PC-9 (cell line): Measurements from ENCODE around the gene ACOXL. TPM values are rescaled to one million over a fixed set of nuclear protein-coding genes. Genes with fewer than 3 reads are reported as not detected.

ENCODE experiments used
- BruUV-seq: library from RNA; stranded (reverse); fragments of 400-500 nt; replicated peaks from 2 replicates; lab custom pipeline; 2021; lab: Mats Ljungman, UMichigan
- CTCF ChIA-PET: fragments of 300-600 bp; sonication (Branson Sonifier 250); formaldehyde crosslinking; loops from one replicate; lab custom pipeline; 2022; ENCODE audit warnings: antibody characterized with exemption; lab: Charles Lee
- POLR2A ChIA-PET: fragments of 300-600 bp; sonication (Branson Sonifier 250); formaldehyde crosslinking; loops from one replicate; lab custom pipeline; 2022; ENCODE audit warnings: antibody characterized with exemption; ENCODE audit not compliant: unreplicated experiment; lab: Charles Lee
- DNase-seq, 2 experiments: peaks; one replicate each; pipeline versions ENCODE4 v3.0.0 to v3.0.0-alpha.2; 2015 to 2022; ENCODE audit warnings: mixed read lengths in 1 of 2
- H2AFZ ChIP-seq: fragments of 200-600 bp; sonication (generic); 2 replicates; pipeline ENCODE4 v1.8.1; 2017; ENCODE audit warnings: antibody characterized with exemption
- H3F3A ChIP-seq: fragments of 200-600 bp; sonication (generic); 2 replicates; pipeline ENCODE4 v1.8.1; 2017; ENCODE audit warnings: antibody characterized with exemption, mild to moderate bottlenecking, low read depth; ENCODE audit not compliant: insufficient read depth
- H3K27ac ChIP-seq: fragments of 200-600 bp; sonication (generic); 2 replicates; pipeline ENCODE4 v1.6.1; 2016; ENCODE audit warnings: mixed run types
- H3K27me3 ChIP-seq: fragments of 200-600 bp; sonication (generic); 2 replicates; pipeline ENCODE4 v1.6.1; 2016; ENCODE audit warnings: low read depth, mixed run types; ENCODE audit not compliant: insufficient read depth
- H3K36me3 ChIP-seq: fragments of 200-600 bp; sonication (generic); 2 replicates; pipeline ENCODE4 v1.6.1; 2016; ENCODE audit warnings: low read depth, mixed run types
- H3K4me1 ChIP-seq: fragments of 200-600 bp; sonication (generic); replicated peaks from 2 replicates; pipeline ENCODE4 v1.6.1; 2016; ENCODE audit warnings: mixed run types; ENCODE audit not compliant: insufficient read depth
- H3K4me2 ChIP-seq: fragments of 200-600 bp; sonication (generic); 2 replicates; pipeline ENCODE4 v1.6.1; 2017; ENCODE audit warnings: mixed run types
- H3K4me3 ChIP-seq: fragments of 200-600 bp; sonication (generic); 2 replicates; pipeline ENCODE4 v1.6.1; 2016; ENCODE audit warnings: mixed run types
- H3K79me2 ChIP-seq: fragments of 200-600 bp; sonication (generic); 2 replicates; pipeline ENCODE4 v1.6.1; 2017; ENCODE audit warnings: low read depth, mixed run types
- H3K9me2 ChIP-seq: fragments of 200-600 bp; sonication (generic); 2 replicates; pipeline ENCODE4 v1.8.1; 2017; ENCODE audit warnings: mild to moderate bottlenecking; ENCODE audit not compliant: insufficient read depth
- H3K9me3 ChIP-seq: fragments of 200-600 bp; sonication (generic); 2 replicates; pipeline ENCODE4 v1.8.1; 2016; ENCODE audit warnings: low read depth; ENCODE audit not compliant: insufficient read depth
- H4K20me1 ChIP-seq: fragments of 200-600 bp; sonication (generic); 2 replicates; pipeline ENCODE4 v1.8.1; 2017; ENCODE audit not compliant: insufficient read depth
- CTCF ChIP-seq: fragments of 200-600 bp; sonication (generic); conservative IDR thresholded peaks from 2 replicates; pipeline ENCODE4 v1.6.1; 2017; ENCODE audit warnings: mixed run types, antibody characterized with exemption, mild to moderate bottlenecking, moderate library complexity
- EZH2 ChIP-seq: fragments of 200-600 bp; sonication (generic); IDR thresholded peaks from 2 replicates; pipeline ENCODE4 v1.8.0; 2017; ENCODE audit warnings: antibody characterized with exemption, low read depth
- intact Hi-C: fragments of 100-400 bp; cut with micrococcal nuclease; formaldehyde crosslinking; loops from one replicate; pipeline ENCODE4 v1.10.0; 2022; ENCODE audit not compliant: unreplicated experiment
- total RNA-seq: library from RNA; stranded (reverse); gene quantifications from 2 replicates; pipeline ENCODE4 v1.2.3, GENCODE V29; 2021

ACOXL gene
- total RNA-seq, 1 experiment from 2014 or later: 10.7 TPM

- no peak overlapping the region for H3K4me3 ChIP-seq
- no peak overlapping the region for H2AFZ ChIP-seq
- H3K27ac ChIP-seq: no peak overlapping the region
- BruUV-seq: no TSS peak
- CTCF ChIA-PET: interaction anchor here (0.6 kb wide), 1 partner anchor 93 kb away, joined by 12 read pairs; no protein-coding TSS in a partner anchor
- DNase-seq: no peak
- H3K9me2 ChIP-seq: no peaks in the 10 kb centered on the region
- H3K4me1 ChIP-seq: no peaks in the 10 kb centered on the region
- H4K20me1 ChIP-seq: no peaks in the 10 kb centered on the region
- POLR2A ChIA-PET: no interaction called here
- H3K9me3 ChIP-seq: no peaks in the 10 kb centered on the region
- no peaks in the 10 kb centered on the region for H3K36me3 ChIP-seq
- TF ChIP-seq CTCF: no peak
- TF ChIP-seq EZH2: no peak
- no peaks in the 10 kb centered on the region for H3K27me3 ChIP-seq
- intact Hi-C loops: no loop called here
- H3K4me2 ChIP-seq: no peak overlapping the region
- no peaks in the 10 kb centered on the region for H3F3A ChIP-seq
- no peaks in the 10 kb centered on the region for H3K79me2 ChIP-seq
Observed at GRCh38 chr2:110886826-110887573, 154.6 kb downstream of the ACOXL start.

- intact Hi-C loops: no loop called here
- H3K36me3 ChIP-seq: no peaks in the 10 kb centered on the region
- BruUV-seq: no TSS peak
- H3F3A ChIP-seq: no peaks in the 10 kb centered on the region
- no peaks in the 10 kb centered on the region for H3K79me2 ChIP-seq
- no peaks in the 10 kb centered on the region for H3K27me3 ChIP-seq
- H3K4me2 ChIP-seq: no peak overlapping the region
- H2AFZ ChIP-seq: no peak overlapping the region
- no peaks in the 10 kb centered on the region for H3K9me3 ChIP-seq
- H3K4me1 ChIP-seq: no peaks in the 10 kb centered on the region
- no peak overlapping the region for H3K4me3 ChIP-seq
- no peaks in the 10 kb centered on the region for H3K9me2 ChIP-seq
- no peaks in the 10 kb centered on the region for H4K20me1 ChIP-seq
- ChIA-PET POLR2A (no interaction called here), CTCF (no interaction called here)
- no peak overlapping the region for H3K27ac ChIP-seq
- no peak for TF ChIP-seq CTCF
- no peak for TF ChIP-seq EZH2
- DNase-seq: no peak
Observed at GRCh38 chr2:110888411-110888810, 156.0 kb downstream of the ACOXL start.

- Histone ChIP-seq H3K4me3 (no peak overlapping the region), H3K9me2 (no peaks in the 10 kb centered on the region), H3K4me2 (no peak overlapping the region), H3K9me3 (no peaks in the 10 kb centered on the region), H3F3A (no peaks in the 10 kb centered on the region), H3K79me2 (no peaks in the 10 kb centered on the region), H4K20me1 (no peaks in the 10 kb centered on the region), H3K36me3 (no peaks in the 10 kb centered on the region), H3K27ac (no peak overlapping the region), H2AFZ (no peak overlapping the region), H3K27me3 (no peaks in the 10 kb centered on the region), H3K4me1 (no peaks in the 10 kb centered on the region)
- intact Hi-C loops: no loop called here
- ChIA-PET CTCF (no interaction called here), POLR2A (no interaction called here)
- no peak for DNase-seq
- TF ChIP-seq EZH2 (no peak), CTCF (no peak)
- BruUV-seq: no TSS peak
Observed at GRCh38 chr2:110891626-110892025, 159.3 kb downstream of the ACOXL start.
